ENCODE data around the gene NCOA4. TPM values are rescaled to one million over a fixed set of nuclear protein-coding genes. Genes with fewer than 3 reads are reported as not detected.
"Not testable (repeated sequence)": the region's sequence is repeated elsewhere in the genome, so short reads cannot be mapped to it uniquely, and the experiment has no call there.

The NCOA4 gene
- total and polyA plus RNA-seq, 7 donors = 63.3 to 165 (median 131) TPM

DNA sequence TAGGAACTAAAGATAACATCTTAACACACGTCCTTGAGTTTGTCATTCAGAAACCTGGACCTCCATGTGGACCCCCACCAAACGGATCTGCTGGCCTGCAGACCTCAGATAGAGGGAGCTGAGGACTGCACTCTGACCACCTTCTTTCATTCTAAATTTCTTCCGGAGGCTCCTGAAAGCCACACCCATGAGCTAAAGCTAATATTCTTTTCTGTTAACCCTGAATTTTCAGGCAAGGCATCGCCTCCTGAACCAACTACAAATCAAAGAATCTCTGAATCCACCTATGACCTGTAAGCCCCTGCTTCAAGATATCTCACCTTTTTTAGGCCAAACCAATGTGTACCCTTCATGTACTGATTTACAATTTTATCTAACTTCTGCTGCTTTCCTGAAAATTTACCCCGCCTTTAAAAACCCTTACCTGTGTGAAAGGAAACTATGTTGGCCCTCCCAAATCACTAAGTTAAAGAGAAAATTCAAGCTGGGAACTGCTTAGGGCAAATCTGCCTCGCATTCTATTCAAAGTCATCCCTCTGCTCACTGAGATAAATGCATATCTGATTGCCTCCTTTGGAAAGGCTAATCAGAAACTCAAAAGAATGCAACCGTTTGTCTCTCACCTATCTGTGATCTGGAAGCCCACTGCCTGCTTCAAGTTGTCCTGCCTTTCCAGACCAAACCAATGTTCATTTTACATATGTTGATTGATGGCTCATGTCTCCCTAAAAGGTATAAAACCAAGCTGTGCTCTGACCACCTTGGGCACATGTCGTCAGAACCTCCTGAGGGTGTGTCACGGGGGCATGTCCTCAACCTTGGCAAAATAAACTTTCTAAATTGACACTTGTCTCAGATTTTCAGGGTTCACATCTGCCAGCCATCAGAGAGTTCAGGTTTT is 23.4 kb upstream of the NCOA4 start:
- peaks cover 7% of the 10 kb centered on the region for H3K9me3 ChIP-seq
- intact Hi-C loops (cut with DNase I) = no loop called here
- DNase-seq = no peak
- H3K4me1 ChIP-seq = no peaks in the 10 kb centered on the region
- no peak overlapping the region for H3K4me3 ChIP-seq
- WGBS, 3 donors = 46 to 57% (median 54%) methylated on average over 9 of the region's 9 CpGs
- no peaks in the 10 kb centered on the region for H3K36me3 ChIP-seq (ENCODE audit: insufficient read depth in 1 of 2, low read depth in 1 of 2)
- TF ChIP-seq, protein P1, sequence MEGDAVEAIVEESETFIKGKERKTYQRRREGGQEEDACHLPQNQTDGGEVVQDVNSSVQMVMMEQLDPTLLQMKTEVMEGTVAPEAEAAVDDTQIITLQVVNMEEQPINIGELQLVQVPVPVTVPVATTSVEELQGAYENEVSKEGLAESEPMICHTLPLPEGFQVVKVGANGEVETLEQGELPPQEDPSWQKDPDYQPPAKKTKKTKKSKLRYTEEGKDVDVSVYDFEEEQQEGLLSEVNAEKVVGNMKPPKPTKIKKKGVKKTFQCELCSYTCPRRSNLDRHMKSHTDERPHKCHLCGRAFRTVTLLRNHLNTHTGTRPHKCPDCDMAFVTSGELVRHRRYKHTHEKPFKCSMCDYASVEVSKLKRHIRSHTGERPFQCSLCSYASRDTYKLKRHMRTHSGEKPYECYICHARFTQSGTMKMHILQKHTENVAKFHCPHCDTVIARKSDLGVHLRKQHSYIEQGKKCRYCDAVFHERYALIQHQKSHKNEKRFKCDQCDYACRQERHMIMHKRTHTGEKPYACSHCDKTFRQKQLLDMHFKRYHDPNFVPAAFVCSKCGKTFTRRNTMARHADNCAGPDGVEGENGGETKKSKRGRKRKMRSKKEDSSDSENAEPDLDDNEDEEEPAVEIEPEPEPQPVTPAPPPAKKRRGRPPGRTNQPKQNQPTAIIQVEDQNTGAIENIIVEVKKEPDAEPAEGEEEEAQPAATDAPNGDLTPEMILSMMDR (IDR thresholded peaks at IDR 0.05) = no peak
- no peak for ATAC-seq
- peaks cover 0 to 5% (median 0%) of the 10 kb centered on the region in 3 donors for H3K27me3 ChIP-seq (ENCODE audit: insufficient read depth in 3 of 3, low read length in 2 of 3)
- H3K27ac ChIP-seq = no peak overlapping the region

DNA sequence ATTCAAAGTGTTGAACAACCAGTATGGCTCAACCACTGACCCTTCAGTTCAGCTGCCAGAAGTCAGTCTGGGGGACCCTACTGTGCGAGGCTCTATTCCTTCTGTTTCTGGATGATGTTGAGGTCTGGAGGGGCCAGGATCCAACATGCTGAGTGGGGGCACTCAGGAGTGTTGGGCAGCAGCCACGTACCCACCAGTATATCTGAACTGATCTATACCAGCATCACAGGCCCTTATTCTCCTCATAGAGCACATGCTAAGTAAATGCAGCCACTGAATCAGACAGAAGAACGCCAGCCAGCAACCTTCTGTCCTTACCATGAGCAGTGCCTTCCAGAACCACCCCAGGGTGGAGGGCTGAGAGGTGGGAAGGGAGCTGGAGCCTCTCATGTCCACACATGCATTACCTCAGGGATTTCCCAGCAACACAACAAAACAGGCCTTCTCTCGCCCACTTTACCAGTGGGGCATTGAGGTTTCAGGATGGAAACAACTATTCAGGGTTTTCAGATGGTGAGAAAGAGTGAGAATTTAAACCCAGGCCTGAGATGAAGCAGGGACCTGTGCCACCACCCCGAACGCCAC is 22.5 kb upstream of the NCOA4 start:
- ATAC-seq = no peak
- Histone ChIP-seq H3K36me3 (ENCODE audit: insufficient read depth in 1 of 2, low read depth in 1 of 2) (no peaks in the 10 kb centered on the region), H3K4me3 (no peak overlapping the region), H3K4me1 (no peaks in the 10 kb centered on the region), H3K27ac (no peak overlapping the region), H3K27me3 (ENCODE audit: insufficient read depth in 3 of 3, low read length in 2 of 3) (peaks cover 0 to 5% (median 0%) of the 10 kb centered on the region in 3 donors), H3K9me3 (peaks cover 6% of the 10 kb centered on the region)
- TF ChIP-seq, protein P1 (IDR thresholded peaks at IDR 0.05) = no peak
- no peak for DNase-seq
- intact Hi-C loops (cut with DNase I) = no loop called here
- whole genome bisulfite sequencing, 3 donors = 84 to 88% (median 86%) methylated on average over 6 of the region's 6 CpGs

DNA sequence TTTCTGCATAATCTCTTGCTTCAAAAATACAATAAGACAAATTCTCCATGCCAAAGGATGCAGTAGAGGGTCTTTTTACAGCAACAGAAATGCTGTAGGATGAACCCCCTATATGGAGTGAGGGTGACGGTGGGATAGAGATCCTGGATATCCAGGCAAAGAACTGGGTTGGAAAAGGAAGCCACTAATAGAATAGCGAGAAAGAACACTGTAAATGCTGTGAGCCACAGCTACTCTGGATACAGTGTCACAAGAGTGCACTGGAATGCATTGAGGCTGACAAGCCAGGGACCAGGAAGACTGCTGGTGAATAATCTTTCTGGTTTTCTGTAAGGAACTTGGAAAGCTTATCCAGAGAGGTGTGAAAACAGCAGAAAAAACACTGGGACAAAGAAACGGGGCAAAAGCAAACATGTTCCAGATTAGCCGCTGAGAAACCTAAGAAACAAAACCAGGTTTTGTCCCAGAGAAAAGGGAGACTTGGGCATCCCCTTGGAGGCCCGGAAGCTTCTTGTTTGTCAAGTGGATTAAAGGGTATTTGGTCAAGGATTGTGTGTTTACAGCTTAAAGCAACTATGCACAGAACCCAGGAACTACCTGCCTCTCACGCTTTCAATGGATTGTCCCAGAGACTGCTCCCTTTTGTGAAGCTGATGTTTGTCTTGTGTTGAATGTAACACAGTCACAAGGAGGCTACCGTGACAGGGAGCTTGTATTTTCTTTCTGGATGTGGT is 21.8 kb upstream of the NCOA4 start:
- 51 to 60% (median 59%) methylated on average over 7 of the region's 7 CpGs for WGBS, 3 donors
- ATAC-seq = no peak
- TF ChIP-seq, protein P1 (IDR thresholded peaks at IDR 0.05) = no peak
- H3K4me1 ChIP-seq = no peaks in the 10 kb centered on the region
- H3K27ac ChIP-seq = no peak overlapping the region
- H3K4me3 ChIP-seq = no peak overlapping the region
- DNase-seq = no peak
- no peaks in the 10 kb centered on the region for H3K36me3 ChIP-seq (ENCODE audit: insufficient read depth in 1 of 2, low read depth in 1 of 2)
- H3K9me3 ChIP-seq = no peaks in the 10 kb centered on the region
- H3K27me3 ChIP-seq (ENCODE audit: insufficient read depth in 3 of 3, low read length in 2 of 3) = peaks cover 0 to 5% (median 0%) of the 10 kb centered on the region in 3 donors
- intact Hi-C loops (cut with DNase I) = no loop called here

DNA sequence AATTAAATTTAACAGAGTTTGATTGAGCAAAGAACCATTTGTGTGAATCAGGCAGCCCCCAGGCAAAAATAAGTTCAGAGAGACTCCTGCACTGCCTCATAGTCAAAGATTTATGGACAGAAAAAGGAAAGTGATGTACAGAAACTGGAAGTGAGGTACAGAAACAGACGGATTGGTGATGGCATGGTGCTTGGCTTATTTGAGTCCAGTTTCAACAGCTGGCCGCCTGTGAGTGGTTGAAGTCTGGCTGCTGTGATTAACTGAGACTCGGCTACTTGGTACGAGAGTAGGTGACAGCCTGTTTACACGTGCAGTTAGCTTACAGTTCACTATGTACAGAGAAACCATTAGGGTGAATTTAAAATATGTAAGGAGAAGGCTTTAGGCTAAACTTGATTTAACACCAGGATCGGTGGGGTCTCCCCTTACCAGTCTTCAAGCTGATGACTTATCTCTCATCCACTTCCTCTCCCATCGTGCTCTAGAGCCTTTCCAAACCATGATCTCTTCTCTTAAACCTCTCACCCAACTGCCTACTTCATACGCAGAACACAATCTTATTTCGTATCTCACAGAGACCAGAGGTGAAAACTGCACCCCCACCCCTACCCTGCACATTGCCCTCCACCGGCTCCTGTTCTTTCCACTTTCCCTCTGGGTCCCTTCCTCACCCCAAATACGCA is 20.7 kb upstream of the NCOA4 start:
- Histone ChIP-seq H3K4me3 (no peak overlapping the region), H3K36me3 (ENCODE audit: insufficient read depth in 1 of 2, low read depth in 1 of 2) (no peaks in the 10 kb centered on the region), H3K9me3 (no peaks in the 10 kb centered on the region), H3K27ac (no peak overlapping the region), H3K4me1 (no peaks in the 10 kb centered on the region), H3K27me3 (ENCODE audit: insufficient read depth in 3 of 3, low read length in 2 of 3) (peaks cover 0 to 5% (median 0%) of the 10 kb centered on the region in 3 donors)
- TF ChIP-seq, protein P1 (IDR thresholded peaks at IDR 0.05) = no peak
- WGBS, 3 donors = 38 to 51% (median 40%) methylated on average over 11 of the region's 11 CpGs
- intact Hi-C loops (cut with DNase I) = no loop called here
- ATAC-seq = no peak
- DNase-seq = no peak

DNA sequence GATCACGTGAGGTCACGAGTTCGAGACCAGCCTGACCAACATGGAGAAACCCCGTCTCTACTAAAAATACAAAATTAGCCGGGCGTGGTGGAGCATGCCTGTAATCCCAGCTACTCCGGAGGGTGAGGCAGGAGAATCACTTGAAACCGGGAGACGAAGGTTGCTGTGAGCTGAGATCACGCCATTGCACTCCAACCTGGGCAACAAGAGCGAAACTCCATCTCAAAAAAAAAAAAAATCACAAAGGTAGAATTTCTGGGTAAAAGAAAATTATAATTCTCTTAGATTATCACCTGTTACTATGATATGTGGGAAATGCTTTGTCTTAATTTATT is 19.0 kb upstream of the NCOA4 start:
- 94 to 97% (median 96%) methylated on average over 11 of the region's 11 CpGs for WGBS, 3 donors
- H3K4me3 ChIP-seq; DNase-seq; ATAC-seq; H3K27ac ChIP-seq; H3K36me3 ChIP-seq (ENCODE audit: insufficient read depth in 1 of 2, low read depth in 1 of 2); H3K4me1 ChIP-seq; H3K9me3 ChIP-seq; intact Hi-C loops (cut with DNase I); H3K27me3 ChIP-seq (ENCODE audit: insufficient read depth in 3 of 3, low read length in 2 of 3): not testable (repeated sequence)

Measured in psoas muscle (tissue), 8 donors.